Loucy (cell line): ENCODE data around the gene VAT1L.

Experiments
- H2AFZ ChIP-seq: fragments of 200-600 bp; sonication (generic); 2 replicates; pipeline ENCODE4 v1.6.0; 2016; ENCODE audit warnings: antibody characterized with exemption, mild to moderate bottlenecking, low read length, moderate library complexity
- H3F3A ChIP-seq: fragments of 200-600 bp; 2 replicates; pipeline ENCODE4 v1.6.0; 2016; ENCODE audit warnings: antibody characterized with exemption, low read depth, mild to moderate bottlenecking
- H3K27me3 ChIP-seq: fragments of 200-600 bp; sonication (generic); 2 replicates; pipeline ENCODE4 v1.6.1; 2014; ENCODE audit warnings: low read length, mild to moderate bottlenecking; ENCODE audit not compliant: insufficient read depth, poor library complexity, severe bottlenecking
- H3K36me3 ChIP-seq: fragments of 200-600 bp; sonication (generic); 2 replicates; pipeline ENCODE4 v1.6.1; 2016; ENCODE audit warnings: low read length; ENCODE audit not compliant: insufficient read depth
- H3K4me1 ChIP-seq: fragments of 200-600 bp; sonication (generic); 2 replicates; pipeline ENCODE4 v1.5.1; 2014; ENCODE audit warnings: low read length, mild to moderate bottlenecking; ENCODE audit not compliant: insufficient read depth, poor library complexity, severe bottlenecking
- H3K4me2 ChIP-seq: fragments of 200-600 bp; sonication (generic); 2 replicates; pipeline ENCODE4 v1.6.0; 2014; ENCODE audit warnings: antibody characterized with exemption, low read length, low read depth, mild to moderate bottlenecking; ENCODE audit not compliant: poor library complexity, severe bottlenecking
- H3K4me3 ChIP-seq: fragments of 200-600 bp; sonication (generic); 2 replicates; pipeline ENCODE4 v1.5.1; 2014; ENCODE audit warnings: low read length, mild to moderate bottlenecking, mixed read lengths; ENCODE audit not compliant: poor library complexity, severe bottlenecking
- H3K79me2 ChIP-seq: fragments of 200-600 bp; sonication (generic); 2 replicates; pipeline ENCODE4 v1.6.1; 2014; ENCODE audit warnings: low read length; ENCODE audit not compliant: insufficient read depth
- H3K9ac ChIP-seq: fragments of 200-600 bp; sonication (generic); 2 replicates; pipeline ENCODE4 v1.6.0; 2014; ENCODE audit warnings: mild to moderate bottlenecking, low read depth, low read length, moderate library complexity; ENCODE audit not compliant: poor library complexity, severe bottlenecking
- H3K9me2 ChIP-seq: fragments of 200-600 bp; sonication (generic); replicated peaks from 2 replicates; pipeline ENCODE4 v1.6.1; 2016; ENCODE audit warnings: low read depth, low read length, mixed read lengths
- H3K9me3 ChIP-seq: fragments of 200-600 bp; sonication (generic); 2 replicates; pipeline ENCODE4 v1.6.1; 2014; ENCODE audit warnings: mild to moderate bottlenecking, antibody characterized with exemption, low read length, low read depth; ENCODE audit not compliant: insufficient read depth
- H4K20me1 ChIP-seq: fragments of 200-600 bp; sonication (generic); 2 replicates; pipeline ENCODE4 v1.6.0; 2014; ENCODE audit warnings: antibody characterized with exemption, low read length, mild to moderate bottlenecking; ENCODE audit not compliant: insufficient read depth, poor library complexity, severe bottlenecking
- EZH2phosphoT487 ChIP-seq: fragments of 200-600 bp; IDR thresholded peaks from 2 replicates; pipeline ENCODE4 v1.6.1; 2018; ENCODE audit warnings: antibody characterized with exemption, mild to moderate bottlenecking, moderate library complexity, borderline replicate concordance
- TF ChIP-seq, protein P1 (sequence below): fragments of 200-600 bp; sonication (generic); conservative IDR thresholded peaks from 2 replicates; pipeline ENCODE4 v1.5.1; 2014; ENCODE audit warnings: mild to moderate bottlenecking, antibody characterized with exemption, low read length

Gene VAT1L

DNA sequence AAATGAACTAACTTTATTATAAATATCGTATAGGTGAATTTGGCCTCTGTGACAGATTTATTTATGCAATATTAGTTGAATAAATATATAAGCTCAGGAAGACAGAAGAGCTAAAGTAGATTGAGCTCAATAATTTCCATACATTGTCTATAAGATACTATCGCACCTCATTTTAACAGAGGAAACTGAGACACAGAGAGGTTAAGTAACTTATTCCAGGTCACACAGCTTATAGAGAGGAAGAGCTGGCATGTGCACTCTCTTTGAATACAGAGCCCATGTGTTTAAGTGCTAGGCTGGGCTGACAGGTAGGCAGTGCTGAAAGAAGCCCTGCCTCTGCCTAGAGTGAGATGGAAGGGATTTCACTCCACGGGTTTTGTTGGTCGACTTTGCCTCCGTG, 48.4 kb downstream of the VAT1L start:
- Histone ChIP-seq H3K9me3 (no peaks in the 10 kb centered on the region; the same call in 1 of the 2 replicates), H3K4me1 (no peaks in the 10 kb centered on the region), H3K9me2 (no peaks in the 10 kb centered on the region), H3K4me3 (no peak overlapping the region), H3K4me2 (no peak overlapping the region), H3K79me2 (no peaks in the 10 kb centered on the region), H2AFZ (no peak overlapping the region), H4K20me1 (no peaks in the 10 kb centered on the region), H3F3A (no peaks in the 10 kb centered on the region), H3K36me3 (no peaks in the 10 kb centered on the region), H3K27me3 (no peaks in the 10 kb centered on the region), H3K9ac (no peak overlapping the region)
- TF ChIP-seq, protein P1, sequence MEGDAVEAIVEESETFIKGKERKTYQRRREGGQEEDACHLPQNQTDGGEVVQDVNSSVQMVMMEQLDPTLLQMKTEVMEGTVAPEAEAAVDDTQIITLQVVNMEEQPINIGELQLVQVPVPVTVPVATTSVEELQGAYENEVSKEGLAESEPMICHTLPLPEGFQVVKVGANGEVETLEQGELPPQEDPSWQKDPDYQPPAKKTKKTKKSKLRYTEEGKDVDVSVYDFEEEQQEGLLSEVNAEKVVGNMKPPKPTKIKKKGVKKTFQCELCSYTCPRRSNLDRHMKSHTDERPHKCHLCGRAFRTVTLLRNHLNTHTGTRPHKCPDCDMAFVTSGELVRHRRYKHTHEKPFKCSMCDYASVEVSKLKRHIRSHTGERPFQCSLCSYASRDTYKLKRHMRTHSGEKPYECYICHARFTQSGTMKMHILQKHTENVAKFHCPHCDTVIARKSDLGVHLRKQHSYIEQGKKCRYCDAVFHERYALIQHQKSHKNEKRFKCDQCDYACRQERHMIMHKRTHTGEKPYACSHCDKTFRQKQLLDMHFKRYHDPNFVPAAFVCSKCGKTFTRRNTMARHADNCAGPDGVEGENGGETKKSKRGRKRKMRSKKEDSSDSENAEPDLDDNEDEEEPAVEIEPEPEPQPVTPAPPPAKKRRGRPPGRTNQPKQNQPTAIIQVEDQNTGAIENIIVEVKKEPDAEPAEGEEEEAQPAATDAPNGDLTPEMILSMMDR, result no peak
- no peak for TF ChIP-seq EZH2phosphoT487

DNA sequence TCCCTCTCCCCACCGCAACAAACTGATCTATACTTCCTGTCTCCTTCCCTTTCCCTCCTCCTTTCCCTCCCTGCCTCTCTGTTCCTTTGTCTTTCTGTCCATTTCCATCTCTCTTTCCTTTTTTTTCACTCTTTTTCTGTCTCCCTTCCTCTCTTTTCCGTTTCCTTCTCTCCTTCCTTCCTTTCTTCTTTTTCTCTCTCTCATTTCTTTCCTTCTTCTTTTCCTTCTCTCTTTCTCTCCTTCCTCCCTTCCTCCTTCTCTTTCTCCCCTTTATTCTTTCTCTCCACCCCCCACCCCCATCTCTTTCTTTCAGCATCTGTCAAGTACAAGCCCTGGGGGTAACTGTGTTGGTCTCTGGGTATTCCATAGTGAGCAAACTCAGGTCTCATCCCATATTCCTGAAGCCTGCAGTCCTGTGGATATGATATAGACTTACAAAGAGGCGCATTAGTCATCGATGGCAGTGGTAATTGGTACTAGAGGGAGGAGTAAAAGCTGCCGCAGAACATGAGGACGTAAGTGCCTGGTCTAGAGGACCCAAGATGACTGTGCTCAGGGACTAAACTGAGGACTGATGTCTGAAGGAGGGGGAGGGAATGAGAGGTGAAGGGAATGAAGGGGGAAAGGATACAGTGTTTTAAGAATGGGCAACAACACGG, 50.4 kb downstream of the VAT1L start:
- Histone ChIP-seq H3K4me1 (no peaks in the 10 kb centered on the region), H3K9ac (no peak overlapping the region), H3K9me3 (no peaks in the 10 kb centered on the region; the same call in 1 of the 2 replicates), H3F3A (no peaks in the 10 kb centered on the region), H3K4me2 (no peak overlapping the region), H4K20me1 (no peaks in the 10 kb centered on the region), H3K79me2 (no peaks in the 10 kb centered on the region), H2AFZ (no peak overlapping the region), H3K36me3 (no peaks in the 10 kb centered on the region), H3K4me3 (no peak overlapping the region), H3K9me2 (no peaks in the 10 kb centered on the region), H3K27me3 (no peaks in the 10 kb centered on the region)
- TF ChIP-seq, protein P1, result no peak
- TF ChIP-seq EZH2phosphoT487, result no peak

DNA sequence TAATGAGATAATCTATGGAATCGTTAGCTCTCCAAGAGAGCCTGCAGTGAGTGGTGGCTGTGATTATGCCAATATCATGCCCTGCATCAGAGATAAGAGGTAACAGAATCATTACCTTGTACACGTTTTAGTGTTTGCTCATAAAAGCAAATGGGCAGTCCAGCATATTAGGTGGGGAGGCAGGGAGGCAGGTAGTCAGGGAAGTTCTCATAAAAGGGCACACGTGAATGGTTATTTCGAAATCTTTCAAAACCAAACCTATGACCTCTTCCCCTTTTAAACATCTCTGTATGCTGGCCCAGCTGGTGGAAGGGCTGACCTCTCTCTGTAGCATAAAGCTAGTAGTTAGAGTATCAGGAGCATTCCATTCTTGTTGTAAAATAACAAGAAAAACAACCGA, 51.7 kb downstream of the VAT1L start:
- H3K4me1 ChIP-seq, result no peaks in the 10 kb centered on the region
- no peaks in the 10 kb centered on the region for H3F3A ChIP-seq
- no peak overlapping the region for H3K4me3 ChIP-seq
- no peaks in the 10 kb centered on the region for H3K36me3 ChIP-seq
- no peaks in the 10 kb centered on the region; the same call in 1 of the 2 replicates for H3K9me3 ChIP-seq
- H2AFZ ChIP-seq, result no peak overlapping the region
- H3K4me2 ChIP-seq, result no peak overlapping the region
- H3K9ac ChIP-seq, result no peak overlapping the region
- no peaks in the 10 kb centered on the region for H3K79me2 ChIP-seq
- H4K20me1 ChIP-seq, result no peaks in the 10 kb centered on the region
- TF ChIP-seq, protein P1, result no peak
- TF ChIP-seq EZH2phosphoT487, result no peak
- H3K27me3 ChIP-seq, result no peaks in the 10 kb centered on the region
- no peaks in the 10 kb centered on the region for H3K9me2 ChIP-seq
